CD4-positive, alpha-beta T cell treated with Interleukin-12 subunit alpha and Interleukin-12 subunit beta, for 1 hour (primary cell): ENCODE results near the gene PARK7.

Source experiments
- DNase-seq: peaks from one replicate; pipeline ENCODE4 v3.0.0-alpha.2; 2020

Gene PARK7

DNA sequence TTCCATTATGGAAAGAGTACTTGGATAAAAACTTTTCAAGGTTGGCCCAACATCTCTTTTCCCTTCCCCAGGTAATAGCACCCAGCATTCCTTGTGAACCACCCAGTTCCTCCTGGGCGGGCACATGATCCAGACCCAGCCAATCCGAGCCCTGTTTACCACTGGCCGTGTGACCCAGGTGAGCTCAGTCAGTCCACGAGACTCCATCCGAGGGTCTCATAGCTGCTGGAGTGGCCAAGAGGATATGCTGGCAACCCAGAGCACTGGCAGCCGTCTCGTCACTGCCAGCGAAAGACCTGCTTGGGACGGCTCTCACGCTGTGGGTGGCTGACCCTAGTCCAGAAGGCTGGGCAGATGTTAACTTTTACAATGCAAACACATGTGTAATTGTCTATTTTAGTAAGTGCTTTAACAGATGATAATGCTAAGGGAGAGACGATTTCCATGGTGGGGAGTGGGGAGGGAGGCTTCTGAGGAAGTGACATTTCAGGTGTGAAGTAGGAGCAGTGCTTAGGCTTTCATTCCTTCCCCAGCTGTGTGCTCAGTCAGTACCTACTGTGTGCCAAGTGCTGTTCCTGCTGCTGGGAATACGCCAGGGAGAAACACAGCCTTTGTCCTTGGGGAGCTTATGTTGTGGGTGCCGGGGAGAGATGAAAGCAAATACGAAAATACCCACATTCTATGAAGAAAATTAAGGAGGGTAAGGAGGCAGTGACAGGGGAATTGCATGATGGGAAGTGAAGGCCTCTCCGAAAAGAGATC, 24.5 kb downstream of the PARK7 start:
- no peak for DNase-seq

DNA sequence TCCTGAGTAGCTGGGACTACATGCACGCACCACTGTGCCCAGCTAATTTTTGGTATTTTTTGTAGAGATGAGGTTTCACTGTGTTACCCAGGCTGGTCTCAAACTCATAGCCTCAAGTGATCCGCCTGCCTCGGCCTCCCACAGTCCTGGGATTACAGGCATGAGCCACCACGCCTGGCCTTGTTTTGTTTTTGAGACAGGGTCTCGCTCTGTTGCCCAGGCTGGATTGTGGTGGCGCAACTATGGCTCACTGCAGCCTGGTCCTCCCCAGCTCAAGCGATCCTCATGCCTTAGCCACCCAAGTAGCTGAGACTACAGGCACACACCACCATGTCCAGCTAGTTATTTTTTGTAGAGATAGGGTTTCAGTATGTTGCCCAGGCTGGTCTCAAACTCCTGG, 26.0 kb downstream of the PARK7 start:
- DNase-seq = no peak

DNA sequence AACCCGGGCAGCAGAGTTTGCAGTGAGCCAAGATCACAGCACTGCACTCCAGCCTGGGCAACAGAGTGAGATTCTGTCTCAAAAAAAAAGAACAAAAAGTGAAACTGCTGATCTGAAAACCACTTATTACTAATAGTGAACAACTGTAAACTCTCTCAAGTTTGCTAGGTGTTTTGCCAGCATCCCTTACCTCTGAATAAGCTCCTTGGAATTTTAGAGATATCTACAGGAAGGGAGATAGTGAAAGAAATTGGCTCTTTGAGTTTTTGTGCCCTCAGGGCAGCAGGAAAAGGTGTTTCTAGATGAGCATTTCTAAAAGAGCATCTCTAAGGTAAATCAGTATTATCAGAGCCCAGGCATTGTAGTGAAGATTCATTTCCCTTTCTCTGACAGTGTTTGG, 27.1 kb downstream of the PARK7 start:
- no peak for DNase-seq

DNA sequence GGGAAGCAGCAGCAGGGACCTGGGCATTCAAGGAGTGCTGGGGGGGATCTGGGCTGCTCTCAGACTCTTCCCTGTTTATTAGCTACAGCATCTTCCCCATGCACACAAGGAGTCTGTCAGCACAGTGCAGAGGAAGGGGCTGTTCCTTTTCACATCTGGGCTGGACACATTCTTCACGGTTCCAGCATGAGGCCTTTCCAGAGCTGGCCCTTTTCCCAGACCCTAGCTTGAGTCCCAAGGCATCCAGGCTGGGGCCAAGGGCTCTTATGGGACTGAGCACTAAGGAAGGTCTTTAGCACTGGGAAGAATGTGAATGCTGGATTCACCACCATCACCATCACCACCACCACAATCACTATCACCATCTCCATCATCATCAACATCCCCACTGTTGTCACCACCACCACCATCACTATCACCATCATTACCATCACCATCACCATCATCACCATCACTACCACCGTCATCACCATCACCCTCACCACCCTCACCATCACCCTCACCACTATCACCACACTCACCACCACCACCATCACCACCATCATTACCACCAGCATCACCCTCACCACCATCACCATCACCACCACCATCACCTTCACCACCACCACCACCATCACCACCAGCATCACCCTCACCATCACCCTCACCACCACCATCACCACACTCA, 28.4 kb downstream of the PARK7 start:
- peak; percentile 3 for DNase-seq

DNA sequence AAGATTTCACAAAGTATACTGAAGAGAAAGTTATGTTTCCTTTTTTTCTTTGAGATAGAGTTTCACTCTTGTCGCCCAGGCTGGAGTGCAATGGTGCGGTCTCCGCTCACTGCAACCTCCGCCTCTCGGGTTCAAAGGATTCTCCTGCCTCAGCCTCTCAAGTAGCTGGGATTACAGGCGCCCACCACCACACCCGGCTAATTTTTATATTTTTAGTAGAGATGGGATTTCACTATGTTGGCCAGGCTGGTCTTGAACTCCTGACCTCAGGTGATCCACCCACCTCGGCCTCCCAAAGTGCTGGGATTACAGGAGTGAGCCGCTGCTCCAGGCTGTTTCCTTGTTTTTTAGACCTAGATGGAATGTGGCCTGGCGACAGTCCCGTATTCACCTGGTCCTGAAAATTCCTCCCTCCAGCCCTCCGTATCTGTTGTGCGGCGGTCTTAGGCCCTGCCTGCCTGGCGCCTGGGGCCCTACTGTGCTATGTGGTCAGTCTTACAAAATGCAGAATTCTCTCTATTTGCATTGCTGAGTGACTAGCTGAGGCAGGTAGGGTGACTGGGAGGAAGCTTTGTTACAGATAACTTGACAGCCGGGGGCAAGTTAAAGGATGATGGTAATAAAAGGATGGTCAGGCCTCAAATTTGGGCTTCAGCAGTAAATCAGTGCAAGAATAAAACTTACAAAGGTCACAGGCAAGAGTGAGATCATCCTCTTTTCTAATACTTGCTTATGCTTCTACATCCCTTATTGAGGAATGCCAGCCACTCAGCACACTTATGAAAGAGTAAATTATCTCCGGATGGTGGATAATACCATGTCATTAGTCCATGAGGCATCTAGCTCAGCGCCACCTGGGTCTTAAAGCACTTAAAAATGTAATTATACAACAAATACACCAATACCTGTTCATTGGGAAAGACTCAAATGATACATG, 30.3 kb downstream of the PARK7 start:
- no peak for DNase-seq

DNA sequence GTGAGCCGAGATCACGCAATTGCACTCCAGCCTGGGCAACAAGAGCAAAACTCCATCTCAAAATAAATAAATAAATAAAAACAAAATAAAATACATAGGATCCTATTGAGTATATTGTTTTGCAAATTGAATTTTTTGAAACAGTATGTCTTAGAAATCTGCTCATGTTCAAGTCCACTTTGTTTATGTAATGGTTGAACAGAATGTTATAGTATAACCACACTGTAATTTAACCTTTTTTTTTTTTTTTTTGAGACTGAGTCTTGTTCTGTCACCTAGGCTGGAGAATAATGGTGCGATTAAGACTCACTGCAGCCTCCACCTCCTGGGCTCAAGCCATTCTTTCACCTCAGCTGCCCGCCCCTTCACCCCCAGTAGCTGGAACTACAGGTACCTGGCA, 31.4 kb downstream of the PARK7 start:
- no peak for DNase-seq

DNA sequence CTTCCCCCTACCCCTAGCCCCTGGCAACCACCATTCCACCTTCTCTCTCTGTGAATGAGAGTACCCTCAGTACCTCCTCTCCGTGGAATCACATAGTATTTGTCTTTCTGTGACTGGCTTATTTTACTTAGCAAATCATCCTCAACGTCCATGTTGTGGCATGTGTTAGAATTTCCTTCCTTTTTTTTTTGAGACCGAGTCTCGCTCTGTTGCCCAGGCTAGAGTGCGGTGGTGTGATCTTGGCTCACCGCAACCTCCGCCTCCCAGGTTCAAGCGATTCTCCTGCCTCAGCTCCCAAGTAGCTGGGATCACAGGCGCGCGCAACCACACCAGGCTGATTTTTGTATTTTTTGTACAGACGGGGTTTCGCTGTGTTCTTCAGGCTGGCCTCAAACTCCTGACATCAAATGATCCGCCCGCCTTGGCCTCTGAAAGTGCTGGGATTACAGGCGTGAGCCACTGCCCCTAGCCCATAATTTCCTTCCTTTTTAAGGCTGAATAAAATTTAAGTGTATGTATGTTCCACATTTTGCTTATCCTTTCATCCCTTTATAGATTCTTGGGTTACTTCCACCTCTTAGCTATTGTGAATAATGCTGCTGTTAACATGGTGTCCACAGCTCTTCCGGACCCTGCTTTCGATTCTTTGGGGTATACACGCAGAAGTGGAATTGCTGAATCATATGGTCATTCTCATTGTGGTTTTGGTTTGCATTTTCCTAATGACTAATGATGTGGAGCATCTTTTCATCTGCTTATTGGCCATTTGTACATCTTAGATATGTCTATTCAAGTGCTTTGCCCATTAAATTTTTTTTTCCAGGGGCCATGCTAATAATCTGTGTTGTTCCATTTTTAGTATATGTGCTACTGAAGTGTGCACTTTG, 32.3 kb downstream of the PARK7 start:
- DNase-seq = no peak

DNA sequence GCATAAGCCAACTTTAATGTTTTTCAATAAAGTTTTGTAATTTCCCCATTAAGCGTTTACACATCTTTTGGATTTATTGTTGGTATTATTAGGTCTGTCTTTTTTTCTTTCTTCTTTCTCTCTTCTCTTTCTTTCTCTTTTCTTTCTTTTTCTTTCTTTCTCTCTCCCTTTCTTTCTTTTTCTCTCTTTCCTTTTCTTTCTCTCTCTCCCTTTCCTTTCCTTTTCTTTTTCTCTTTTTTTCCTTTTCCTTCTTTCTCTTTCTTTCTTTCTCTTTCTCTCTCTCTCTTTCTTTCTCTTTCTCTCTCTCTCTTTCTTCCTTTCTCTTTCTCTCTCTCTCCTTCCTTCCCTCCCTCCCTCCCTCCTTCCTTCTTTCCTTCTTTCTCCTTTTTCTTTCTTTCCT, 33.3 kb downstream of the PARK7 start:
- DNase-seq = no peak

DNA sequence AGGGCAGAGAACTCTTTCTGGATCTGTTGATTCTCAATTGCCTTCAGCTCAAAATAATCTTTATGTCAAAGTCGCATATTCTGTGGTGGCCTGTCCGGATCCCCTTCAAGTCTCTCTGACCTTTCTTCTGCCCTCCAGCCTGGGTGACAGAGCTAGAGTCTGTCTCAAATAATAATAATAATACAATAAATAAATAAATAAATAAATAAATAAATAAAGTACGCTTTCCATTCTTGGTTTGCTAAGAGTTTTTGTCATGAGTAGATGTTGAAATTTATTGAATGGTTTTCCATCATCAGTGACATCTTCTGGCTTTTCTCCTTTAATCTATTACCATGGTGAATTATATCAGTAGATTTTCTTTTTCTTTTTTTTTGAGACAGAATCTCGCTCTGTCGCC, 33.9 kb downstream of the PARK7 start:
- DNase-seq = no peak

DNA sequence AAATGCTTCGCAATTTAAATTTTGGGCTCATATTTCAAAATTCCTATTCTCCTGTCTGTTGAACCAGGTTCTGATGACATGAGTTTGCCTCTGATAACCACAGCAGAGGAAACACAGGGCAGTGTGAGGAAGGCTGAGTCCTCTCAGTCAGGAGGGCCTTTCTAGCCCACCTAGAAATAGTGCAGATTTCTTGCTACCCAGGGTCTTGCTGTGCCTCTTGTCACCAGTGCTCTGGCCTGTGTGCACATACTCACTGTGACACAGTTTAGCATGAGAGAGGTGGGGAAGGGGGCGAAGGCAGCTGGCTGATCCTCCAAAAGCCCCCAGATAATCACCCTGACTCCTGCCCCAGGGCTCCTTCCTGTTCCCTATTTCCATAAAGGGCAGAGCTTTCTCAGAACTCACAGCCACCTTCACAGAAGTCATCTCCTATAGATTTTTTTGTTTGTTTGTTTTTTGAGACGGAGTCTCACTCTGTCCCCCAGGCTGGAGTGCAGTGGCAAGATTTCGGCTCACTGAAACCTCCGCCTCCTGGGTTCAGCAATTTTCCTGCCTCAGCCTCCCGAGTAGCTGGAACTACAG, 40.9 kb downstream of the PARK7 start:
- no peak for DNase-seq

DNA sequence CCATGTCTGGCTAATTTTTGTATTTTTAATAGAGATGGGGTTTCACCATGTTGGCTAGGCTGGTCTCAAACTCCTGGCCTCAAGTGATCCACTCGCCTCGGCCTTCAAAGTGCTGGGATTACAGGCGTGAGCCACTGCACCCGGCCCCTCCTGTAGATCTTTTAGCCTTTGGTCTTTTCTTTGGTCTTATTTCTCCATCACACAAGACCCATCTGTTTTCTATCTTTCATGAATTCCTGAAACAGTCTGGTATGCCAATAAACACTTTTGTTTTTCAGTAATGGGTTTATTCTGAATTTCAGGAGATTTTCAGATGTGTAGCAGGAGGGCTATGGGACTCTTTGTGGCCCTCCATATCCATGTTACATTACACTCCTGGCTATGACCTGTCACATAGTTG, 41.4 kb downstream of the PARK7 start:
- DNase-seq = no peak

DNA sequence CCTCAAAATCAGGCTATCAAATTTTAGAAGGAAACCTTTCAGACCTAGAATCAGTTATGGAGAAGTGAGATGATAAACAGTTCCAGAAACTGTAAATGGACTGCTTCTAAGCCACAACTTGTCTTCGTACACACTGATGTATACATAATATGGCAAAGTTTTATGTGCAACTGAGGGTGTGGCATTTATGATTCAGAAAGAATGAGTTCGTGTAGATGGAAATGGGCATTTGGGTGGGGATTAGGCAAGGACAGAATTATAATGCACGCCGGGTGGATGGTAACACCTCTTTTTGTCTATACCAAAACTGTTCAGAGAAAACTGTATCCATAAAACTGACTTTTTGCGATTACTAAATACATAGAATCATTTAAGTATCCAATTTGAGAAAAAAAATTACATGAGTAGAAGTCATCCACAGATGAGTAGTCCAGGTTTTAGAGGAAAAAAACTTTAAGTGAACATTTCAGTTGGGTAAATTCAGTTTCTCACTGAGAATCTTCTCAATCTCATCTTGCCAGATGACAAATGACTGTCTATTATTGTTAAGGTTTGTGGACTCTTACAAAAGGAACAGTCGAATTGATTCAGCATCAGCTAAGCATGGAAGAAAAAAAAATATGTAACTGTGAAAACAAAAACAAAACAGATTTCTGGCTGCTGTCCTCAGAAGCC, 42.1 kb downstream of the PARK7 start:
- no peak for DNase-seq

DNA sequence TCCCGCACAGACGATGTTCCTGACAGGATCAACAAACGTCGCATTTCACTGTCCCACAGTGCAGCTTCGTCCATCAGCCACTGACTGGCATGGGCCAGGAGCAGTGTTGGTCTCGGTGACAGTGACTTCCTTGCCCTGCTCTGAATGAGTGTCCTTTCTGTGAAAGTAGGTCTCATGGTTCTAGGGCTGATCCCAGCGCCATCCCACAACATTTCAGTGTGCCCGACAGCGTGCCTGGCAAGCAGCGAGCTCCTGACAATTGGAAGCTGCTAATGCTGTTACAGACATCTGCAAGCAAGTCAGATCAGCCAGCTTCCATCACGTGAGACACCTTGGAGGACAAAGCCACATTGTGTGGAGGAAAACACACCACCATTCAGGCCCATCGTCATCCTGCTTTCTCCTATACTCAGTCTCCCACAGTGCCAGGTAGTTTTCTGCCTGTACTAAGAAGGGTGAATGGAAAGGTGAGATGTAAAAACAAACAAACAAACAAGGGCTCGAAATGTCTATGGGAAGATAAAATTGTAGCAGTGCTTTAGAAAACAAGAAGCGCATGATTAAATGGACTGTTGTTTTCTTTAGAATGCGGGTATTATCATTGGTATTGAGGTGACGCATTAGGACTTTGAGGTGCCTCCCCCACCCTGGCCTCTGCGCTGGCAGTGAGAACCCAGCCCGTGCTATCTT, 42.7 kb downstream of the PARK7 start:
- DNase-seq = no peak

DNA sequence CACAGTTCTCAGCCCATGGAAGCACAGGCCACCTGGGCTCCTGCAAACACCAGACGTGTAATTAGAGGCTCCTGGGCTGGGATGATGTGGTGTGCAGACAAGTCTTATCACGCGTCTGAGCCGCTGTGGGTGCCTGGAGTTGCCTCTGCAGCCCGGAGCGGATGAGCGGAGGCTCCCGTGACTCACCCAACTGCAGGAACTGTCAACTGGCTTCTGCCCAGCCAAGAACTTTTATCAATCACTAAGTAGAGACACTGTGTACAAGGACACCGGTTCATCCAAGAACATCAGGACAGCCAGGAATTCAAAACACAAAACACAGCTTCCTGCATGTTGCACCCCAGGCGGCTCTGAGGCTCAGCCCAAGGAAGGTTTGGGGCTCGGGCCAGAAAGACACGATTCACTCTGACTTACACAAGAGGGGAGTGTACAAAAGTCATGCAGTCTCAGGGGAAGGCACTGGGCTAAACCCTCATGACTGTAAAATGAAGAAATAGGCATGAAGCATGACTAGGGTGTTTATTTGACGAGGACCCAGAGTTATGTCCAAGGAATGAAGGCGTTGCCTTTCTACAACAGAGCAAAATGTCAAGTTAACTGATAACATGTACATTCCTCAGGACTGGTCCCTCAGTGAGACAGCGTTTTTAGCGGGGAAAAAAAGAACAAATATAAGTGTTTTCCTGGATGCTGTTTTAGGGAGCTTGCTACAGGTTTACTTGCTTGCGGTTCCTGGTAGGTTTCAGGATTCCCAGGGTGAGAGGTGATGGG, 43.5 kb downstream of the PARK7 start:
- DNase-seq = no peak

DNA sequence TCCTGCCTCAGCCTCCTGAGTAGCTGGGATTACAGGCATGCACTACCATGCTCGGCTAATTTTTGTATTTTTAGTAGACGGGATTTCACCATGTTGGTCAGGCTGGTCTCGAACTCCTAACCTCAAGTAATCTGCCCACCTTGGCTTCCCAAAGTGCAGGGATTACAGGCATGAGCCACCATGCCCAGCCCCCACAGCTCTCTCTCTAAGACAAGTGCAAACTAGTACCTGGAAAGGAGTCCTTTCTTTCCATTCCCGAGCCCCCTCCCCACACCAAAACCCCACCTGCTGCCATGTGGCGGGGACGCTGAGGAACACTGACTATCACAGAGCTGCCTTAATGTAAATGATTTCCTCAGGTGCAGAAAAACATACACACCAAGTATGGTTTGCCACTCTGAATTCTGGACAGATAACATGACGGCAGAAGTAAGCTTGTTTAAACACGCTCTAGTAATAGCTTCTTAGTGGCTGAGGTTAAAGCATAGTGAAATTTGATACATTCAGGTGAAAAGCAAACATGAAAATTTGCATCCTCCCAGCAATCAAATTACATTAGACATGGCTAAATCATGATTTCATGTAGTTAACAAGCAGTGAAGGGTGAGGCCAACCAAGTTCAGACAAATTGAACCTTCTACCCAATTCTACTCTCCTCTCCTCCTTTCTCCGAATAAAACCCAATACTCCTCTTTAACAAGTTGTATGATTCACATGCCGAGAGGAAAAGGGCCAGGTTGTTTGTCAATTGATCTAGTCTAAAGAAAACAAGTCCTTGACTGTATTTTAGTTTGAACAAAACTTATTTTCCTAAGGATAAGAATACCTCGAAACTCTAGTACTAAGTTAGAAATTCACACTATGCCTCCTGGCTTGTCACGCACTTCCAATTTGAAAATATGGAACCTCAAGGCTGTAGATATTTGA, 44.8 kb downstream of the PARK7 start:
- DNase-seq = no peak

DNA sequence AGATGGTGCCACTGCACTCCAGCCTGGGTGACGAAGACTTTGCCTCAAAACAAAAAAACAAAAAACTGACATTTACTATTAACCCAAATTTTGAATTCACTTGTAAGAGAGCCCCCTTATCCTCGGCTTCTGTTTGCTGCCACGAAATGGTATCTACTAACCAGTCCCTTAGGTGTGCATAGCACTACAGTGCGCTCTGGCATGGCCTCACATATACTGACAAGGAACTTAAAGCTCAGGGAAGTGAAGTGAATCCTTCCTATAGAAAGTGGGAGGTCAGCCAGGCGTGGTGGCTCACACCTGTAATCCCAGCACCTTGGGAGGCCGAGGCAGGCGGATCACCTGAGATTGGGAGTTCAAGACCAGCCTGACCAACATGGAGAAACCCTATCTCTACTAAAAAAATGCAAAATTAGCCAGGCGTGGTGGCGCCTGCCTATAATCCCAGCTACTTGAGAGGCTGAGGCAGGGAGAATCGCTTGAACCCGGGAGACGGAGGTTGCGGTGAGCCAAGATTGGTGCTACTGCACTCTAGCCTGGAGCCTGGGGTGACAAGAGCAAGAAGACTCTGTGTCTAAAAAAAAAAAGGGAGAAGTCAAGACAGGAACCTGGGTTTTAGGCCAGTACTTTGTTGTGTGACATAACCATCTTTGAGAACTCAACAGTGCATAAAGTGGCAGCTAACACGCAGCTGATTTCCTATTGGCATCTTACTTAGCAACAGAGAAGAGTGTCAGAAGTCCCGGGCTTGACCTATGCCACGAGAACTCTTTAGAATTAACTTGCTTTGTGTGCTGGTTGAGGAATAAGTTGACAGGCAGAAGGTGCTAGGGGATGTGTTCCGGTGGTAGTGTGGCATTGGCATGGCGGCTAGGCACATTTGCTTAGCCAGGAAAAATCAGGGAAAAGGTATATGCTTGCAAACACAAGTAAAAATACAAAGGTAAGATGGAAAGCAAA, 47.8 kb downstream of the PARK7 start:
- no peak for DNase-seq

DNA sequence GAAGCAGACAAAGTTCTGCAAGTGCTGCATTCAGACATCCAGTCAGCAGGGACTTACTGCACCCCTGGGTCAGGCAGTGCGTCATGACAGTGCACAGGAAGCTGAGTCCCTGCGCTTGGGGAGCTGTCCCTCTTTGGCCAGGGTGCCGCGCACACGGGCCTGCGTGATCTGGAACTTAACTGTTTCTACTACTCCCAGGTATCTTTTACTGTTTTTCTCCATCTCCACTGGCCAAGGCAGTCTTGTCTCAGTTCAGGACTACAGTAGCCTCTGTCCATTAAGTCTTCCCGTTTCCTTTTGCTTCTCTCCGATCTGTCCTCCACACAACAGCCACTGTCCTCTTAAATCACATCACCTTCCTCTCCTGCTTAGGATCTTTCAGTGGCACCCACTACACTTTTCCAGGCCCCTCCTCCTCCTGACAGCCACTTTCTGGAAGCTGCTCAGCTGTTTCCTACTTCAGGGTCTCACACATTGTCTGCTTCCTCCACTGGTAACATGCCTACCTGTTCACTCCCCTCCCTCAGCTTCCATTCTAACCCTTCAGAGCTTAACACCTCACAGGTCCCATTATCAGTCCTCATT, 48.7 kb downstream of the PARK7 start:
- no peak for DNase-seq
